Ishikawa (cell line): ENCODE results near the gene BAG5.
A peak's percentile ranks its signal among the peaks of the same experiment; 100 is the strongest.

Experiments used
- CEBPB ChIP-seq: IDR thresholded peaks from 2 replicates; pipeline ENCODE4 v1.6.1; 2012
- CREB1 ChIP-seq: IDR thresholded peaks from 2 replicates; pipeline ENCODE4 v1.6.1; 2012; ENCODE audit warnings: low read depth
- EGR1 ChIP-seq: IDR thresholded peaks from 2 replicates; pipeline ENCODE4 v1.6.1; 2012
- EP300 ChIP-seq: IDR thresholded peaks from 2 replicates; pipeline ENCODE4 v1.6.1; 2012; ENCODE audit warnings: borderline replicate concordance
- FOXM1 ChIP-seq: IDR thresholded peaks from 2 replicates; pipeline ENCODE4 v1.6.1; 2012; ENCODE audit warnings: low read depth, borderline replicate concordance
- NFIC ChIP-seq: IDR thresholded peaks from 2 replicates; pipeline ENCODE4 v1.6.1; 2012
- RAD21 ChIP-seq: IDR thresholded peaks from 2 replicates; pipeline ENCODE4 v1.6.1; 2012; ENCODE audit warnings: low read depth
- TAF1 ChIP-seq: IDR thresholded peaks from 2 replicates; pipeline ENCODE4 v1.6.1; 2012; ENCODE audit warnings: low read depth, mild to moderate bottlenecking
- TCF12 ChIP-seq: IDR thresholded peaks from 2 replicates; pipeline ENCODE4 v1.6.1; 2012; ENCODE audit warnings: low read depth
- TEAD4 ChIP-seq: IDR thresholded peaks from 2 replicates; pipeline ENCODE4 v1.6.1; 2012
- YY1 ChIP-seq: IDR thresholded peaks from 2 replicates; pipeline ENCODE4 v1.6.1; 2012; ENCODE audit warnings: low read depth
- ZBTB7A ChIP-seq: IDR thresholded peaks from 2 replicates; pipeline ENCODE4 v1.6.1; 2012; ENCODE audit warnings: low read depth
- TF ChIP-seq, protein P1 (sequence below): IDR thresholded peaks from 2 replicates; pipeline ENCODE4 v1.6.1; 2012; ENCODE audit warnings: low read depth, mild to moderate bottlenecking
- TF ChIP-seq, protein P2 (sequence below): IDR thresholded peaks from 2 replicates; pipeline ENCODE4 v1.6.1; 2012
- TF ChIP-seq, protein P3 (sequence below): IDR thresholded peaks from 2 replicates; pipeline ENCODE4 v1.6.1; 2012

The BAG5 gene

DNA sequence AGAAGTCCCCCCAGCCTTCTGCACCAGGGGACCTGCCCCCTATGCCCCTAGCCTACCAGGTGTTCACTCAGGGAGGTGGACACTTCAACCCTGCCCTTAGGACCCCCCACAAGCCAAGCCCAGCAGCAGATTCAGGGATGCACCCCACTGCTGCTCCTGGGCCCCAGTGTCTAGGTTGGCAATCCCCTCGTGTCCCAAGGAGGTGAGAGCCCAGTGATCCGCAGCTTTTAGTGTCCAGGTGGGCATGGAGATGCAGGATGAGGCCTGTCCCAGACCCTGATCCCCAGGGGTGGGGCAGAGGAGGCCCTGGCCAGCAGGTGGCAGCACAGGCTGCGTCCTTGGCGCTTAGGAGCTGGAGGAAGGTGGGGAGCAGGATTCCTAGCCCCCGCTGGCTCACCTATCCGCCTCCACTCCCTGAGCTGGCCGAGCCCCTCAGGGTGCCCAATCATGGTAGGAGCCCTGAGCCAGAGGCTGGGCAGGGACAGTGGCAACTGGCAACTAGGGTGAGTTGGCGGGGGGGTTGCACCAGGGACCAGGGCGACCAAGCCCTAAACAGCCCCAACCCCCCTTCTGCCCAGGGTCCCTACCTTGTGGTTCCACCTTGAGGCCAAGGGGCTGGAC, 43.9 kb downstream of the BAG5 start:
- TF ChIP-seq EP300 (no peak), NFIC (0 out of 2 replicates have a peak, but pooled peaks have one; percentile 13), CEBPB (no peak), TEAD4 (no peak), TAF1 (no peak), ZBTB7A (peak; percentile 30; the same call in 1 of the 2 replicates), FOXM1 (no peak), RAD21 (peak; percentile 84), CREB1 (no peak), EGR1 (no peak)
- TF ChIP-seq, protein P1, sequence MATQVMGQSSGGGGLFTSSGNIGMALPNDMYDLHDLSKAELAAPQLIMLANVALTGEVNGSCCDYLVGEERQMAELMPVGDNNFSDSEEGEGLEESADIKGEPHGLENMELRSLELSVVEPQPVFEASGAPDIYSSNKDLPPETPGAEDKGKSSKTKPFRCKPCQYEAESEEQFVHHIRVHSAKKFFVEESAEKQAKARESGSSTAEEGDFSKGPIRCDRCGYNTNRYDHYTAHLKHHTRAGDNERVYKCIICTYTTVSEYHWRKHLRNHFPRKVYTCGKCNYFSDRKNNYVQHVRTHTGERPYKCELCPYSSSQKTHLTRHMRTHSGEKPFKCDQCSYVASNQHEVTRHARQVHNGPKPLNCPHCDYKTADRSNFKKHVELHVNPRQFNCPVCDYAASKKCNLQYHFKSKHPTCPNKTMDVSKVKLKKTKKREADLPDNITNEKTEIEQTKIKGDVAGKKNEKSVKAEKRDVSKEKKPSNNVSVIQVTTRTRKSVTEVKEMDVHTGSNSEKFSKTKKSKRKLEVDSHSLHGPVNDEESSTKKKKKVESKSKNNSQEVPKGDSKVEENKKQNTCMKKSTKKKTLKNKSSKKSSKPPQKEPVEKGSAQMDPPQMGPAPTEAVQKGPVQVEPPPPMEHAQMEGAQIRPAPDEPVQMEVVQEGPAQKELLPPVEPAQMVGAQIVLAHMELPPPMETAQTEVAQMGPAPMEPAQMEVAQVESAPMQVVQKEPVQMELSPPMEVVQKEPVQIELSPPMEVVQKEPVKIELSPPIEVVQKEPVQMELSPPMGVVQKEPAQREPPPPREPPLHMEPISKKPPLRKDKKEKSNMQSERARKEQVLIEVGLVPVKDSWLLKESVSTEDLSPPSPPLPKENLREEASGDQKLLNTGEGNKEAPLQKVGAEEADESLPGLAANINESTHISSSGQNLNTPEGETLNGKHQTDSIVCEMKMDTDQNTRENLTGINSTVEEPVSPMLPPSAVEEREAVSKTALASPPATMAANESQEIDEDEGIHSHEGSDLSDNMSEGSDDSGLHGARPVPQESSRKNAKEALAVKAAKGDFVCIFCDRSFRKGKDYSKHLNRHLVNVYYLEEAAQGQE, result no peak

DNA sequence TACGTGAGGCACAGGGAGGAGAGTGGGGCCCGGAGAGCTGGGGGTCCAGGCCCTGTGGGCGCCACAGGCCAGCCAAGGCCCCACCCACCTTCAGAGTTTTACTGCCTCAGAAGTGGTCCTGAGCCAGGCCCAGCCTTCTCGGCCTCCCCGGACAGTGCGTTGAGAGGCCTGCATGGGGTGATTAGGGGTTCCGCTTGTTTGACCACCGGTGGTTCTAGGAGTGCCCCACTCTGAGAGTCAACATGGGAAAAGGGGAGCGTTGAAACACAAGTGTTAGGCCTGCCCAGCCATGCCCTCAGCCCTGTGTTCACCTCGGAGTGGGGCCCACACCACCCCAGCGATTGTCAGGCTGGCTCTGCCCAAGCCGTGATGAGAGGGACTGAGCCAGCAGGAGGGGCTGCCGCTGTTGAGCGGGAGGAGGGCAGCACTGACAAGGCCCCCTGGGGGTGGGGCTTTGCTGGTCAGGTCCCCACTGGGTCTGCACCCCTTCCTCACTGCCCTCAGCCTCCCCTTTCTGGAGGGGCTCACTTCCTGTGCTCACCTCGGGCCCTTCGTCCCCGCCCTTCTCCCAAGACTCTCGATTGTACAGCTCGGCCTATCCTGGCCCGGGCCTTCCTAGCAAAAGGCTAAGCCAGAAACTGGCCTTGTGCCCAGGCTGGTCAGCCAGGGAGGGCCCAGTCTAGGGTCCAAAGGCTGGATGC, 44.6 kb downstream of the BAG5 start:
- TF ChIP-seq TCF12 (no peak), FOXM1 (no peak), CREB1 (no peak), EGR1 (no peak), TAF1 (no peak), TEAD4 (no peak)
- TF ChIP-seq, protein P1, result no peak
- TF ChIP-seq, protein P2, sequence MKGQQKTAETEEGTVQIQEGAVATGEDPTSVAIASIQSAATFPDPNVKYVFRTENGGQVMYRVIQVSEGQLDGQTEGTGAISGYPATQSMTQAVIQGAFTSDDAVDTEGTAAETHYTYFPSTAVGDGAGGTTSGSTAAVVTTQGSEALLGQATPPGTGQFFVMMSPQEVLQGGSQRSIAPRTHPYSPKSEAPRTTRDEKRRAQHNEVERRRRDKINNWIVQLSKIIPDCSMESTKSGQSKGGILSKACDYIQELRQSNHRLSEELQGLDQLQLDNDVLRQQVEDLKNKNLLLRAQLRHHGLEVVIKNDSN, result no peak
- TF ChIP-seq, protein P3, sequence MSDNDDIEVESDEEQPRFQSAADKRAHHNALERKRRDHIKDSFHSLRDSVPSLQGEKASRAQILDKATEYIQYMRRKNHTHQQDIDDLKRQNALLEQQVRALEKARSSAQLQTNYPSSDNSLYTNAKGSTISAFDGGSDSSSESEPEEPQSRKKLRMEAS, result no peak

DNA sequence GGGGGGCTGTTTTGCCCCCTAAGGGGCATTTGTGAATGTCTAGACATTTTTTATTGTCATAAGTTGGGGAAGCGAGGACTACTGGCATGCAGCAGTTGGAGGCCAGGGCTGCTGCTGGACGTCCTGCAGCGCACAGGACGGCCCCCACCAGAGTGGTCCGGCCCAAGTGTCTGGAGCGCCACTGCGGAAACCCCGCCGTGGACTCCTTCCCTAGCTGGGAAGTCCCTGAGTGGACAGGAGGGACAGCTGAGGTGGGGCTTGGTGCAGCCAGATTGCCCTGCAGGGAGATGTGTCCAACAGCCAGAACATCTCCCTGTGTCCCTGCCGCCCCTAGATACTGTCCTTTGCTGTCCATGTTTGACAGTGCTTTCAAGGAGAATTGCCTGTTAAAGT, 45.3 kb downstream of the BAG5 start:
- TF ChIP-seq CEBPB (no peak), TAF1 (no peak), NFIC (no peak), CREB1 (no peak), TCF12 (no peak), ZBTB7A (no peak), YY1 (no peak), EGR1 (no peak), TEAD4 (no peak), FOXM1 (no peak), EP300 (no peak), RAD21 (no peak)
- TF ChIP-seq, protein P2, result no peak
- TF ChIP-seq, protein P1, result no peak
- TF ChIP-seq, protein P3, result no peak

DNA sequence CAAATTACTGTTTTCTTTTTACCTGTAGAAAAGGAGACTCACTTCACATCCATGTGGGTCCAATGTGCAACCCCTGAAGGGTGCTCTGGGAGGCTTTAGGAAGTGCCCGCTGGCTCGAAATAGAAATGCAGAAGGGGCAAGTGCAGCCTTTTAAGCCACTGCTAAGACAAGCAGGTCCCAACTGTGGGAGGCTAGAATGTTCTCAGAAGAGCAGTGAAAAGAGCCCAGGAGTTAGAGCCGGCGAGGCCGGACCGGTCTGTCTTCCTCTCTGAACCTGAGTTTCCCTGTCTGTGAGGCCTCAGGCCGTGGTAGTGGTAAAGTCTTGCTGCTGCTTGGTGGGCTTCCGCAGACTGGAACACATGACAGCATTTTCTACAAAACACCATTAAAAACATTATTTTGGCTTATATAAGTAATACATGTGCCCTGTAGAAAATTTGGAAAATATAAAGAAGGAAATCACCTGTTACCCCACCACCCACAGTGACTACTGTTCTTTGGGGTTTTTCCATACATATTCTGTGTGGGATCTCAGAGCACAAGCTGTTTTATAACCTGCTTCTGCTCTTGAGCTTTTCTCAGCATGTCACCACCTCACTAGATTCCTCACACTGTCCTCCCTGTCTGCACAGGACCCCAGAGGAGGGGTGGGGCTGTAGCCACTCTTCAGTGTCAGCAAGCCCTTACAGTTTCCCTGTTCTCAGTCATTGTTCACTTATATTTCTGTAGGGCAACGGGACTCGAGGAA, 45.9 kb downstream of the BAG5 start:
- TF ChIP-seq RAD21, result no peak
- no peak for TF ChIP-seq TAF1
- TF ChIP-seq TCF12, result no peak
- no peak for TF ChIP-seq NFIC
- TF ChIP-seq CEBPB, result no peak
- TF ChIP-seq, protein P2, result no peak
- no peak for TF ChIP-seq ZBTB7A
- TF ChIP-seq, protein P1, result no peak
- no peak for TF ChIP-seq TEAD4
- TF ChIP-seq EGR1, result no peak
- TF ChIP-seq, protein P3, result no peak
- no peak for TF ChIP-seq CREB1
